Upper lobe of right lung (tissue), 1 donor: ENCODE data around the gene RTF1. TPM values are rescaled to one million over a fixed set of nuclear protein-coding genes. Genes with fewer than 3 reads are reported as not detected.

Experiments
- ATAC-seq: fragments of 200-7000 bp; cut with Tn5 transposase; one replicate; pipeline ENCODE4 v1.9.1; 2020; ENCODE audit warnings: mild to moderate bottlenecking, moderate library complexity
- DNase-seq: peaks from one replicate; pipeline ENCODE4 v3.0.0-alpha.2; 2020
- H3K27ac ChIP-seq: fragments of 200-600 bp; one replicate; pipeline ENCODE4 v1.8.0; 2022
- H3K27me3 ChIP-seq: fragments of 200-600 bp; one replicate; pipeline ENCODE4 v1.8.0; 2022; ENCODE audit warnings: mild to moderate bottlenecking
- H3K36me3 ChIP-seq: fragments of 200-600 bp; one replicate; pipeline ENCODE4 v1.8.0; 2022
- H3K4me1 ChIP-seq: fragments of 200-600 bp; one replicate; pipeline ENCODE4 v1.8.0; 2022
- H3K4me3 ChIP-seq: fragments of 200-600 bp; one replicate; pipeline ENCODE4 v1.8.0; 2022; ENCODE audit warnings: mild to moderate bottlenecking
- H3K9me3 ChIP-seq: fragments of 200-600 bp; one replicate; pipeline ENCODE4 v1.8.0; 2022
- intact Hi-C: fragments of 100-400 bp; cut with DNase I; formaldehyde crosslinking; loops from one replicate; pipeline ENCODE4 v1.11.0; 2022
- total RNA-seq: library from RNA; stranded (reverse); fragmentation: NEBNext Ultra II Directional; extraction: Animal tissue kit (Norgen Biotek cat#: 25700); gene quantifications from one replicate; pipeline ENCODE4 v1.2.1, GENCODE V29; 2021
- TF ChIP-seq, protein P1 (sequence below): fragments of 200-600 bp; IDR thresholded peaks from one replicate; pipeline ENCODE4 v1.8.0; 2022; ENCODE audit warnings: antibody characterized with exemption
- donor health status: DM: no; HTN: yes; CAD: no; lungs with severe emphysema.

RTF1 gene
- total RNA-seq, 1 donor from 2014 or later = 27.1 TPM

DNA sequence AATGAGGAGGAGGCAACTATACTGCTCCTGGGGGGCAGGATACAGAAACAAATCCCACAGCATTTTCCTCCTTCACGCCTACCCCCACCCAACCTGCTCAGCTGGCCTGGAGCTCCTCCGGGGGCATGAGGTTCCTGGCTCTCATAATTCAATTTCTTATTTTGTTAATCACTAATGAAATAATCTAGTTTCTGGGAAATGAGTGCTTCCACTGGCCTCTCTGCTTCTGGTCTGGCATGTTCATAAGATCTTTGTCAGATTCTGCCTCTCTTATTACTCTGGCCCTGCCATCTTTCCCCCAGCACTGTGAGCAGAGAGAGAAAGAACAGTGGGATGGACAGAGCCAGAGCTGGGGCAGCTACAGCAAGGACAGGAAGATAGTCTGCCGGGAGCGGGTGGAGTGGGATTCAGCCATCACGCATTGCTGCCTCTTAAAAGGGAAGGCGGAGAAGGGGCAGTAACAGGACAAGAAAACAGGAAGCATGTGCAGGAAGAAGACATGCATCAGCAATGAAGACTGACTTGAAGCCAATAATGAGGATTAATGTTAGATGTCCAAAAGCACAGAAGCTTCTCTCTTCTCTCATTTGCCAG is 113.6 kb downstream of the RTF1 start:
- intact Hi-C loops = no loop called here
- DNase-seq = no peak
- no peak overlapping the region for H3K4me3 ChIP-seq
- no peak overlapping the region for H3K27ac ChIP-seq
- peaks cover 71% of the 10 kb centered on the region for H3K36me3 ChIP-seq
- H3K4me1 ChIP-seq = peaks cover 4% of the 10 kb centered on the region
- ATAC-seq = peak; percentile 13
- H3K27me3 ChIP-seq = no peaks in the 10 kb centered on the region
- TF ChIP-seq, protein P1, sequence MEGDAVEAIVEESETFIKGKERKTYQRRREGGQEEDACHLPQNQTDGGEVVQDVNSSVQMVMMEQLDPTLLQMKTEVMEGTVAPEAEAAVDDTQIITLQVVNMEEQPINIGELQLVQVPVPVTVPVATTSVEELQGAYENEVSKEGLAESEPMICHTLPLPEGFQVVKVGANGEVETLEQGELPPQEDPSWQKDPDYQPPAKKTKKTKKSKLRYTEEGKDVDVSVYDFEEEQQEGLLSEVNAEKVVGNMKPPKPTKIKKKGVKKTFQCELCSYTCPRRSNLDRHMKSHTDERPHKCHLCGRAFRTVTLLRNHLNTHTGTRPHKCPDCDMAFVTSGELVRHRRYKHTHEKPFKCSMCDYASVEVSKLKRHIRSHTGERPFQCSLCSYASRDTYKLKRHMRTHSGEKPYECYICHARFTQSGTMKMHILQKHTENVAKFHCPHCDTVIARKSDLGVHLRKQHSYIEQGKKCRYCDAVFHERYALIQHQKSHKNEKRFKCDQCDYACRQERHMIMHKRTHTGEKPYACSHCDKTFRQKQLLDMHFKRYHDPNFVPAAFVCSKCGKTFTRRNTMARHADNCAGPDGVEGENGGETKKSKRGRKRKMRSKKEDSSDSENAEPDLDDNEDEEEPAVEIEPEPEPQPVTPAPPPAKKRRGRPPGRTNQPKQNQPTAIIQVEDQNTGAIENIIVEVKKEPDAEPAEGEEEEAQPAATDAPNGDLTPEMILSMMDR = no peak
- H3K9me3 ChIP-seq = no peaks in the 10 kb centered on the region

Other genes with a start within 250 kb of the RTF1 start
- not detected for gene EXD1, start 186.3 kb upstream of the RTF1 start, total RNA-seq
- 175 TPM for gene CHP1, start 185.8 kb upstream of the RTF1 start, total RNA-seq
- 0.55 TPM for gene OIP5, start 84.5 kb upstream of the RTF1 start, total RNA-seq
- 6.7 TPM for gene NUSAP1, start 84.2 kb upstream of the RTF1 start, total RNA-seq
- gene NDUFAF1, start 14.6 kb upstream of the RTF1 start, total RNA-seq = 15.3 TPM
- 0.67 TPM for gene ITPKA, start 76.8 kb downstream of the RTF1 start, total RNA-seq
- gene LTK, start 96.7 kb downstream of the RTF1 start, total RNA-seq = 15.1 TPM
- 24.9 TPM for gene RPAP1, start 127.2 kb downstream of the RTF1 start, total RNA-seq
- gene TYRO3, start 142.1 kb downstream of the RTF1 start, total RNA-seq = 22.6 TPM
- gene MGA, start 243.3 kb downstream of the RTF1 start, total RNA-seq = 39.2 TPM